GM18508 (cell line): ENCODE results near the gene PSORS1C2.
"Not testable (repeated sequence)": the region's sequence is repeated elsewhere in the genome, so short reads cannot be mapped to it uniquely, and the experiment has no call there.

Experiments
- ATAC-seq: cut with Tn5 transposase; IDR thresholded peaks from one replicate; pipeline ENCODE4 v1.9.1; 2021; ENCODE audit warnings: moderate number of reproducible peaks; ENCODE audit not compliant: insufficient read depth, unreplicated experiment

Gene PSORS1C2

DNA sequence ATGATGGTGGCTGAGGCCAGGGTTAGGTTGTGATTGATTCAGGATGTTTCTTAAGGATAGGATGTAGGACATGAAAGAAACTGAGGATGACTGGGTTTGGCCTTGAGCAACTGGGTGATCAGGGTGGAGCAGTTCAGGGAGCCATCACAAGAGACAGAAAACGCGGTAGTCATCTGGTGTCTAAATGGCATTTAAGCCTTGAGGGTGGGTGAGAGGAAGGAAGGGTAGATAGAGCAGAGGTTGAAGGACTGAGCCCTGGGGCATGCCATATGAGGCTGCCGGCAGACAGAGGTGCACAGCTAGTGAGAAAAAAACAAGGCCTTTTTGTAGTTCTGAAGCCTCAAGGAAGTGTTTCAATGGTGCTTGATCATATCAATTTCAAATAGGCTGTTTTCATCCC lies 29.7 kb upstream of the PSORS1C2 start:
- no peak for ATAC-seq

DNA sequence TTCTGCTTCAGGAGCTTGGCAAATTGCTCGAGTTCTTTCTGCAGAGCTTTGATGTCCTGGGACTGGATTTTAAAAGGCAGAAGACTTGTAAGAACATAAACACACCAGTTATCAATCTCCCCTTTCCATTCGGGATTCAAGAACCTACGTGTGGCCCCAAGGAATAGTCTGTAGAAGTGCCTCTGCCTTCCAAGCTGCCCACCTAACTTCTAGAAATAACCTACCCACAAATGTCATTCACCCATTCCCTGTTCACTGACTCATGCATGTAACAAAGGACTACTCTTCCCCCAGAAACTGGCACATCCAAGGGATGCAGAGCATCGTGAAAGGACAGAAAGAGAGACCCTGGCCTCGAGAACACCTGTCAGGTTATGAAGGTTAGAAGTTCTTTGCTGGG lies 27.1 kb upstream of the PSORS1C2 start:
- no peak for ATAC-seq

- ATAC-seq = not testable (repeated sequence)
These were observed 26.4 kb upstream of the PSORS1C2 start for GRCh38 chr6:31165064-31165832.

DNA sequence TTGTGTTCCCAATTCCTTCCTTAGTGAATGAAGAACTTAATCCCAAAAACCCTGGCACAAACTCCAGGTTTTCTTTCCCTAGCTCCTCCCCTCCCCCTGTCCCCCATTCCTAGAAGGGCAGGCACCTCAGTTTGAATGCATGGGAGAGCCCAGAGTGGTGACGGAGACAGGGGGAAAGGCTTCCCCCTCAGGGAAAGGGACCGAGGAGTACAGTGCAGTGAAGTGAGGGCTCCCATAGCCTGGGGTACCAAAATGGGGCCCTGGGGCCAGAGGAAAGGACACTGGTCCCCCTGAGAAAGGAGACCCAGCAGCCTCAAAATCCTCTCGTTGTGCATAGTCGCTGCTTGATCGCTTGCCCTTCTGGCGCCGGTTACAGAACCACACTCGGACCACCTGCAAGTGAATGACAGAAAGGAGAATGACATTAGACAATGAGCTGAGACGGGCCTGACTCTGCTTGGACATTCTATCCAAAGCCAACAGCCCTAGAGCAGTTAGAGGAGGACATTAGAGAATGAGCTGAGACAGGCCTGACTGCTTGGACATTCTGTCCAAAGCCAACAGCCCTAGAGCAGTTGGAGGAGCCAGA lies 25.7 kb upstream of the PSORS1C2 start:
- not testable (repeated sequence) for ATAC-seq

DNA sequence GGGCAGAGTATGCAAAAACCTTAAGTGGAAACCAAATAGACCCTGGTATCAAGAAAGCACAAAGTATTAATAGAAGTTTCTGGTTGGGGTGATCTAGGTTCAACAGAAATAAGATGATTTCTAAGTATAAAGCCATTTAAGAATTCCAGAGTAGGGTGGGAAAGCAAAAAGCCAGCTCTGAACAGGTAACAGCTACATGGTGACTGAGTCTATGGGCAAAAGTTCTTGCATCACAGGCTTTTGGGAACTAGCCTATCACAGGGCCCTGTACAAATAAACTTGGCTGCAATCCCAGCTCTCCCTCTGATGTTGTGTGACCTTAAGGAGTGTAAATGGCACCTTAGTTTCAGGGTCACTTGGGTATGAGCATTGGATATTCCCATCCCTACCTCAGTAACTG lies 25.1 kb upstream of the PSORS1C2 start:
- no peak for ATAC-seq

GRCh38 chr6:31162463-31163165 lies 23.7 kb upstream of the PSORS1C2 start:
- no peak for ATAC-seq

DNA sequence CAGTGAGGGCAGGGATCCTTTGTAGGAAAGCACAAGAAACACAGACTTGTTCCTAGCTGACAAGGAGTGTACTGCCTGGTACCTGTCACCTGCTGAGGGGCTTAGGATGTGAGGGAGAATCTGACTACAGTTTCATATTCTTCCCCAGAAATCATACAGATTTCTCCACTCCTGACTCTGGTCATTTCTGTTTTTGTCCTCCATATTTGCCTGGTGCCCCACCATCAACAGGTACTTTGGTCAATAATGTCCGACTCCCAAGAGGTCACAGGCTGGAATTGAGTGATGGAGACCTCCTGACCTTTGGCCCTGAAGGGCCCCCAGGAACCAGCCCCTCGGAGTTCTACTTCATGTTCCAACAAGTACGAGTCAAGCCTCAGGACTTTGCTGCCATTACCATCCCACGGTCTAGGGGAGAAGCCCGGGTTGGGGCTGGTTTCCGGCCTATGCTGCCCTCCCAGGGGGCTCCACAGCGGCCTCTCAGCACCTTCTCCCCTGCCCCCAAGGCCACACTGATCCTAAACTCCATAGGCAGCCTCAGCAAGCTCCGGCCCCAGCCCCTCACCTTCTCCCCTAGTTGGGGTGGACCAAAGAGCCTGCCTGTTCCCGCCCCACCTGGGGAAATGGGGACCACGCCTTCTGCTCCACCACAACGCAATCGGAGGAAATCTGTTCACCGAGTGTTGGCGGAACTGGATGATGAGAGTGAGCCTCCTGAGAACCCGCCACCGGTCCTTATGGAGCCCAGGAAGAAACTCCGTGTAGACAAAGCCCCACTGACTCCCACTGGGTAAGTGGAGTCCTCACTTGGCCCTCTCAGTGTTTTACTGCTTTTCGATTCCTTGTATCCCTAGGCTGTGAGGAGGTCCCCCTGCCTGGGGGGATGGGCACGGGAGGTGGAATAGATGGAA lies 22.6 kb upstream of the PSORS1C2 start:
- no peak for ATAC-seq

DNA sequence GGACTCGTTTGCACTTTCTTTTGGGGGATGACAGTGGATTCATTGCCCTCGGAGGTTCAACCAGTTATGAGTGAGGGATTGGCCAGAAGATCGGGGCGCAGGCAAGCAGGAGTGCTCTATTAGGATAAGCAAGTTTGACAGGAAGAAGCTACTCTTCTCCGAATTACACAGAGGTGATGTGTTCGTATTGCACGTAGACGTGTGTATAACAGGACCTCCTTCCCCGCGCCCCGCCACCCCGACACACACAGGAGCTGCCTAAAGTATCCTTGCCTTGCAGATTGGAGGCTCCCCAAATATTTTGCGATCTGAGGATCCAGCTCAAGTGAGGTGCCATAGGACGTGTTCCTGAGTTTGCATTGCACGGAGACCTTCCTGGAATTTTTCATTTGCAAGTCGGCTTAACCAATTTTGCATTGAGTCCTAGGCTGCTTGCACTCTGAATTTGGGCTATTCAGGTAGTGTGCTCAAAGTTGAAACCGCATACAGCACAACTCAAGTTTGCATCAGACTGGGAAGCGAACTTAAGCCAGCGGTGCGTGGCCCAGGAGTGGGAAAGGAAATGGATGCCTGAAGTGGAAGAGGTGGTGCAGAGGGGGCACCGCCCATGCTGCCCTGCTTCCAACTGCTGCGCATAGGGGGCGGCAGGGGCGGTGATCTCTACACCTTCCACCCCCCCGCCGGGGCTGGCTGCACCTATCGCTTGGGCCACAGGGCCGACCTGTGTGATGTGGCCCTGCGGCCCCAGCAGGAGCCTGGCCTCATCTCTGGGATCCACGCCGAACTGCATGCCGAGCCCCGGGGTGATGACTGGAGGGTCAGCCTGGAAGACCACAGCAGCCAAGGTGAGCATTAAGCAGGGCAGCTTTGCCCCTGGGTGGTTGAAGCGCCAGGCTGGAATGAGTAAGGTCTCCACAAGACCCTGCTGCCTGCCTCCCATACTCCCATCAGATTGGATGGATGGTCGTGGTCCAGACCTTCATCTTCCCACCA lies 20.3 kb upstream of the PSORS1C2 start:
- no peak for ATAC-seq

- ATAC-seq = peak; percentile 80
These were observed 19.4 kb upstream of the PSORS1C2 start, which contains the start of gene TCF19 for GRCh38 chr6:31158140-31158862. Gene TCF19 (plus strand): TSS chr6:31158589. CDS start chr6:31159470, 881 bp downstream.

GRCh38 chr6:31157513-31158139 lies 18.8 kb upstream of the PSORS1C2 start, which contains the start of gene CCHCR1:
Gene CCHCR1 (minus strand): TSS chr6:31157802. CDS start chr6:31157600, 202 bp downstream.
- ATAC-seq = no peak

- no peak for ATAC-seq
These were observed 17.8 kb upstream of the PSORS1C2 start for GRCh38 chr6:31156641-31157040.

DNA sequence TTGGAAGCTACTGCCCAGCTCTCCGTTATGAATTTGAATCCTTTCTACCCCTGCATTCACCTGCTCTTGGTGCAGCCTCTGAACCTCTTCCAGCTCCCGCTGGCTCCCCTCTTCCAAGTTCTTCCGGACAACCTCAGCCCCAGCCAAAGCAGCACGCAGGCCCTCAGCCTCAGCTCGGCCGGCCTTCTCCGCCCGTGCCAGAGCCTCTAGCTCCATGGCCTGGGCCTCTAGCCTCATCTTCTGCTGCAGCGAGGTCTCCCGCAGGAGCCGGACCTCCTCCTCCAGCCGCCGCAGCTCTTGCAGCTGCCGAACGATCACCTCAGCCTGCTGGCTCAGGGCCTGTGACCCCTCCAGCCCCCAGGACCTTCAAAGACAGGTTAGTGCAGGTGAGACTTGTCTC lies 15.6 kb upstream of the PSORS1C2 start:
- ATAC-seq = no peak

GRCh38 chr6:31152781-31153180 lies 13.9 kb upstream of the PSORS1C2 start:
- ATAC-seq = no peak

DNA sequence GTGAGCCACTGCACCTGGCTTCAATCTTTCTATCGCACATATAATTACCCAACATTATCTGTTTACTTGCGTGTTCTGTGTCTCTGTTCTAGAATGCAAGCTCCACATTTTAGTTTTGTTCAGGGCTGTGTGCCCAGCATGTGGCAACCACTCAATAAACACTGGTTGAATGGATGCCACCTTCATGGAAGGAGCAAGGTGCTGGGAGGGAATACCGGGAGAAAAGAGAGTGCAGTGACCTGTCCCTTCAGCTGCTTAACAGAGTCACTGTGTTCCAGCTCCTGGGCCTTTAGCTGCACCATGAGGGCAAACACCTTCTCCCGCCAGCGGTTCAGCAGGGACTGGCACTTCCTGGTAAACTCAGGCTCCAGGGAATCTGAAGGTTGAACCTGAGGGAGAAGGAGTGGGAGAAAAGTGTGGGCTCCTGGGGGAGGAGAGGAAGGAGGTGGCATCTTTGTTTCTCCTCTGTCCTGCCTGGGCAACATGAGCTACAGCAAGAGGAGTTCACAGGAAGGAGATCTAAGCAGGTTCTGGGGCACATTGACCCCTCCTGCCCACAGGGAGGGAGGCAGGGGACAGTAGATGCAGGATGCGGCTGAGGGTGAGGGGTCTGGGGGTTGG lies 11.1 kb upstream of the PSORS1C2 start:
- no peak for ATAC-seq

- no peak for ATAC-seq
These were observed 6.5 kb upstream of the PSORS1C2 start for GRCh38 chr6:31145386-31145785.

GRCh38 chr6:31144970-31145340 lies 6.1 kb upstream of the PSORS1C2 start:
- ATAC-seq = no peak

DNA sequence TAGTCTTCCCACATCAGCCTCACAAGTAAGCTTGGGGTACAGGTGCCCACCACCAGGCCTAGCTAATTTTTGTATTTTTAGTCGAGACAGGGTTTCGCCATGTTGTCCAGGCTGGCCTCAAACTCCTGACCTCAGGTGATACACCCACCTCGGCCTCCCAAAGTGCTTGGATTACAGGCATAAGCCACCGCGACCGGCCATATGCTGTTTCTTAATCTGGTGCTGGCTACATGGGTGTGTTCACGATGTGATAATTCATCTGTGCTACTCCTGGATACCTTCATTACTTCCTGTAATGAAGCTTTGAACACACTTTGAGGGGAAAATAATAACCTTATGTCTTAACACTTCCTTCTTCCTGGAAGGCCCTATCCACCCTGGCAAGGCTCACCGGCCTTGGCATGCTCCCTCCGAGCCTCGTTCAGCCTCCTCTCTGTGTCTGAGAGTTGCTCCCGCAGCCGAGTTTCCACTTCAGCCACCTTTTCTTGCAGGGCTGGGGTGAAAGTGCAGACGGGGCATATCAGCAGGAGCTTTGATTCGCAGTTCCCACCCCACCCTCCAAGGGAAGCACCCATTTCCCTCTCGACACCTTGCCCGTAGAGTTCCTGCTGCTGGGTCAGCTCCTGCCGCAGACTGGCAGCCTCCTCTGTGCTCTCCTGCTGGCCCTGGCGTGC lies 5.6 kb upstream of the PSORS1C2 start:
- ATAC-seq = no peak
